ENCODE results near the gene HOXB6. TPM values are rescaled to one million over a fixed set of nuclear protein-coding genes. Genes with fewer than 3 reads are reported as not detected.

HOXB6 gene
- polyA plus RNA-seq, 1 experiment: not detected

DNA sequence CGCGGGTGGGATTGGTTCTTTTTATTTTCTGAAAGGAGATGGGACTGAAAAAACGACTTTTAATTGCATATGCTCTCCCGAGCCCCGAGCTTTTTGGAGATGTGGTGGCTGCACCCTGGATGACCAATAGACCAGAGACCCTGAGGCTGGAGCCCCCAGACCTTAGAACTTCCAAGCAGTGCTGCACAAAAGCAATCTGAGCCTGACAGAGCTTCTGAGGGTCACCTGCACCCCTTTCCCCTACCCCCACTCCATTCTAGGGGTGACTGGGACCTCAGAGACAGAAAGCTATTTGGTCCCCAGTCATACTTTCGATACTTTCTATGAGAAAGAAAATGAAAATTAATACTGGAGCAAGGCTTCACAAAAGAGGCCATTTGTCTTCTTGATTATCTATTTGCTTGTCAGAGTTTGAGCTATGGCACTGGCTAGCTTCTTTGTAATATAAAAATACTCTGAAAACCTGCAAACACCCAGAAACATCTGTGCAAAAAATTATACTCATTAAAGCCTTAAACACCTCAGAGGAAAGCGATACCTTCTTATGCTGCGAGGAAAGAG is 30.2 kb downstream of the HOXB6 start:
- DNase-seq (ENCODE audit: low read depth): no peak
- H3K36me3 ChIP-seq (ENCODE audit: control insufficient read depth, insufficient read depth, low read length): no peaks in the 10 kb centered on the region
- no peak overlapping the region for H3K4me3 ChIP-seq (ENCODE audit: low read depth, low read length)
- H3K27me3 ChIP-seq (ENCODE audit: control insufficient read depth, insufficient read depth, low read length): peaks cover 78% of the 10 kb centered on the region
- POLR2A ChIA-PET: interaction anchor here (0.6 kb wide), 1 partner anchor 41 kb away, joined by 7 read pairs; no protein-coding TSS in a partner anchor
- CTCF ChIA-PET: interaction anchor here (1.0 kb wide), 1 partner anchor 239 kb away, joined by 3 read pairs; no protein-coding TSS in a partner anchor
- TF ChIP-seq, protein P1, sequence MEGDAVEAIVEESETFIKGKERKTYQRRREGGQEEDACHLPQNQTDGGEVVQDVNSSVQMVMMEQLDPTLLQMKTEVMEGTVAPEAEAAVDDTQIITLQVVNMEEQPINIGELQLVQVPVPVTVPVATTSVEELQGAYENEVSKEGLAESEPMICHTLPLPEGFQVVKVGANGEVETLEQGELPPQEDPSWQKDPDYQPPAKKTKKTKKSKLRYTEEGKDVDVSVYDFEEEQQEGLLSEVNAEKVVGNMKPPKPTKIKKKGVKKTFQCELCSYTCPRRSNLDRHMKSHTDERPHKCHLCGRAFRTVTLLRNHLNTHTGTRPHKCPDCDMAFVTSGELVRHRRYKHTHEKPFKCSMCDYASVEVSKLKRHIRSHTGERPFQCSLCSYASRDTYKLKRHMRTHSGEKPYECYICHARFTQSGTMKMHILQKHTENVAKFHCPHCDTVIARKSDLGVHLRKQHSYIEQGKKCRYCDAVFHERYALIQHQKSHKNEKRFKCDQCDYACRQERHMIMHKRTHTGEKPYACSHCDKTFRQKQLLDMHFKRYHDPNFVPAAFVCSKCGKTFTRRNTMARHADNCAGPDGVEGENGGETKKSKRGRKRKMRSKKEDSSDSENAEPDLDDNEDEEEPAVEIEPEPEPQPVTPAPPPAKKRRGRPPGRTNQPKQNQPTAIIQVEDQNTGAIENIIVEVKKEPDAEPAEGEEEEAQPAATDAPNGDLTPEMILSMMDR (IDR thresholded peaks at IDR 0.05; ENCODE audit: insufficient read depth, low read depth, low read length): no peak

DNA sequence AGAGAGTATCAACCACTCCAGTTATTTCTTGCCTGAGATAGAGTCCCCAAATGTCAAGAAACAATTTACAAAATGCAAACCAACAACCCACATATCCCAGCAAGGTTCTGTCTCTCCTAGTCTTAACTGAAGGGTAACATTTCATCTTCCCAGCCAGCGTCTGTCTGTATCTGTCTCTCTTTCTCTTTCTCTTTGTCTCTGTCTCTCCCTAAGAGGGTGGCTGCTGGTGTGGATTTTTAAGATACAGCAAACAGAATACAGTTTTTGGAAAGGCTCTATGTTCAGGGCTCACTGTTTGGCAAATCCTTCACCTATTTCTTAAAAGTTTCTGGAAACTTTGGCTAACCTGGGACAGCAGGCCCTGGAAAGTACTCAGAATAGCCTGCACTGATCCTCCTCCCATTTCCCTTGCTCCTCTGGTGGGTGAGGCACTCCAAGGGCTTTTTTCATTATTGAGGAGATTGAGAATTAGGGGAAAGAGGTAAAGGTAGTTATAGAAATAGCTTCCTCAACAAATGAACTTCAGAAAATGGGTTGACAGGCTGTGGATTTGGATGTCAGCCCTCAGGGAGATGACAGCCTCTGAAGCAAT is 32.9 kb downstream of the HOXB6 start:
- no peaks in the 10 kb centered on the region for H3K36me3 ChIP-seq (ENCODE audit: control insufficient read depth, insufficient read depth, low read length)
- no peak for DNase-seq (ENCODE audit: low read depth)
- CTCF ChIA-PET: no interaction called here
- POLR2A ChIA-PET: no interaction called here
- TF ChIP-seq, protein P1 (IDR thresholded peaks at IDR 0.05; ENCODE audit: insufficient read depth, low read depth, low read length): no peak
- no peak overlapping the region for H3K4me3 ChIP-seq (ENCODE audit: low read depth, low read length)
- H3K27me3 ChIP-seq (ENCODE audit: control insufficient read depth, insufficient read depth, low read length): peaks cover 78% of the 10 kb centered on the region

DNA sequence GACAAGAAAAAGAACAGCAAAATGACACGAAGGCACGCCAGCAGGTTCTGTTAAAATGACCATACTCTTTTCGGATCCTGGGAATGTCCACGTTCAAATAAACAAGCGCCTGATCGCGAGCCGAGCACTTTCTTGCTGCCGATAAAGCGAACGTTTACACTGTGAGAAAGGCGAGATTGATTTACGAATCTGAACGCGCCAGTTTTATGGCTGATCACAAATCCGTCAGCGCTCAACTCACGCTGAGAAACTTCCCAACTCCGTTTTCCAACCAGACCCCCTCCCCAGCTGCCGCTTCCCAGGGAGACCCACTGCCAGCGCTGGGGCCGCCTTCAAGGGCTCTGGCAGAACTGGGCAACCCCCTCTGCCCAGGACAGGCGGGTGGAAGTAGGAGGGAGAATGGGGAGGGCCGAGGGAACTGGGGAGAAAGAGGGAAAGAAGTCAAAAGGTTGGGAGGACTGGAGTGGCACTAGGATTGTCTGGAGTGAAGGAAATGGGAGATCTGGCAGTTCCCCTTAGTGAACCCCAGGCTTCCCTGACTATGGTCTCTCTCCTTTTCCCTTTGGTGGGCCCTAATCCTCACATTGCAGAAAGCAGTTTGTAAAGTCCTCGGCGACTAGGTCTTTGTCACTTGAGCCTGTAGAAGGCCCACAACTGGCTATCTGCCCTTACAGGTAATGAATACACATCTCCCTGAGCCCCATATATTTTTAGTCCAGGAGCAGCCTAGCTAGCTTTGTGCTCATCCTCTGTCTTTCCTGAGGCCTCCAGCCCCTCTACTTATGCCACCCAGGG is 33.6 kb downstream of the HOXB6 start:
- no peak for DNase-seq (ENCODE audit: low read depth)
- H3K36me3 ChIP-seq (ENCODE audit: control insufficient read depth, insufficient read depth, low read length): no peaks in the 10 kb centered on the region
- H3K4me3 ChIP-seq (ENCODE audit: low read depth, low read length): no peak overlapping the region
- ChIA-PET CTCF (interaction anchor here (0.8 kb wide), 1 partner anchor 220 kb away, joined by 3 read pairs; no protein-coding TSS in a partner anchor), POLR2A (no interaction called here)
- H3K27me3 ChIP-seq (ENCODE audit: control insufficient read depth, insufficient read depth, low read length): peaks cover 81% of the 10 kb centered on the region
- TF ChIP-seq, protein P1 (IDR thresholded peaks at IDR 0.05; ENCODE audit: insufficient read depth, low read depth, low read length): no peak

DNA sequence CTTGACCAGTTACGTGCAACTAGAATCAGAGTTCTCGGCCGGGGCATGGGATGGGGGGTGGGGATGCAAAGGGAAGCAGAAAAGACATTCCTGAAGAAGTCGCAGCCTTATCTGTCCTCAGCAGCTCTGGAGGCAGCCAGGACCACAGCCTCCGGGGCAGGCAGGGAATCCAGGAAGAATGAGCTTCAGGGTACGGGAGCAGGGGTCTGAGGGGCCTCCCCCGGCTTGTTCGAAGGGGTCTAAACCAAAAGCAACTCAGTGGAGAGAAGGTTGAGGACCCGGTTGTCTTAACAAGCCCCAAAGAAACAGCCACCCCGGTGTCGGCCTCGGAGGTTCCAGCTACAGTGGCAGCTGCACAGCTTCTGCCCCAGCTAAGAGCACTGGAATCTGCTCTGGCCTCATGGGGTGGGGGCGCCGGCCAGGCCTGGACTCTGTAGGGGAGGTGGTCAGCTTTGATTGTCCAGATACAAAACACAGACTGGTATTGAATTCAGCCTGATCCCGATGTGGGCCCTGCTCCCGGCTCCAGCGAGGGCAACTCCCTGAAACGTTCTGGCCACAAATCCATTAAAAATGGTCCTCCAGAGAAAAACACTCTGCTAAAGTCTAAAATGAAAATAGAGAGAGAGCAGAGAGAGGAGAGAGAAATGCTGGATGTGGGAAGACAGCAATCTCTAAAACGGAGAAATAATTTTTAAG is 34.3 kb downstream of the HOXB6 start:
- no peak for DNase-seq (ENCODE audit: low read depth)
- no peaks in the 10 kb centered on the region for H3K36me3 ChIP-seq (ENCODE audit: control insufficient read depth, insufficient read depth, low read length)
- CTCF ChIA-PET: interaction anchor here (0.6 to 1.5 kb wide), 4 partner anchors 16 to 219 kb away, joined by 3 to 4 read pairs (median 3); no protein-coding TSS in a partner anchor
- TF ChIP-seq, protein P1 (IDR thresholded peaks at IDR 0.05; ENCODE audit: insufficient read depth, low read depth, low read length): no peak
- POLR2A ChIA-PET: no interaction called here
- no peak overlapping the region for H3K4me3 ChIP-seq (ENCODE audit: low read depth, low read length)
- peaks cover 81% of the 10 kb centered on the region for H3K27me3 ChIP-seq (ENCODE audit: control insufficient read depth, insufficient read depth, low read length)

Data from BJ (cell line).